ENCODE results near the gene NRM. TPM values are rescaled to one million over a fixed set of nuclear protein-coding genes. Genes with fewer than 3 reads are reported as not detected.

Gene NRM
- total and polyA plus RNA-seq, 2 of the 13 experiments (the other 11 are each of a cell fraction or from before 2014, with no cell fraction given), result 12.5 to 16.0 TPM

- TF ChIP-seq PBX3 (CRISPR knock-in tag; IDR thresholded peaks at IDR 0.05; ENCODE audit: borderline replicate concordance) (0 out of 2 replicates have a peak, but pooled peaks have one; percentile 33), ZSCAN30 (CRISPR knock-in tag; IDR thresholded peaks at IDR 0.05) (no peak), ZNF33A (CRISPR knock-in tag; IDR thresholded peaks at IDR 0.05; ENCODE audit: borderline replicate concordance) (0 out of 2 replicates have a peak, but pooled peaks have one; percentile 62), PHF8 (CRISPR knock-in tag; IDR thresholded peaks at IDR 0.05) (peak; percentile 70), ZNF136 (CRISPR knock-in tag; IDR thresholded peaks at IDR 0.05; ENCODE audit: low read depth) (0 out of 2 replicates have a peak, but pooled peaks have one; percentile 52), TRIM24 (CRISPR knock-in tag; IDR thresholded peaks at IDR 0.05) (no peak), ZNF776 (CRISPR knock-in tag; IDR thresholded peaks at IDR 0.05) (no peak), HDAC6 (IDR thresholded peaks at IDR 0.05; ENCODE audit: low read depth, low read length) (no peak), MBD4 (IDR thresholded peaks at IDR 0.05; ENCODE audit: borderline replicate concordance, low read length) (no peak), DNMT3B (CRISPR knock-in tag; conservative IDR thresholded peaks at IDR 0.05) (no peak), YEATS4 (CRISPR knock-in tag; IDR thresholded peaks at IDR 0.05; ENCODE audit: borderline replicate concordance) (peak; percentile 74; the same call in 1 of the 2 replicates), LBX2 (CRISPR knock-in tag; IDR thresholded peaks at IDR 0.05; ENCODE audit: borderline replicate concordance) (no peak), ARNT2 (CRISPR knock-in tag; IDR thresholded peaks at IDR 0.05; ENCODE audit: low read depth) (peak; percentile 60; the same call in 1 of the 2 replicates), ZNF557 (CRISPR knock-in tag; IDR thresholded peaks at IDR 0.05) (0 out of 2 replicates have a peak, but pooled peaks have one; percentile 42), ZSCAN21 (CRISPR knock-in tag; IDR thresholded peaks at IDR 0.05; ENCODE audit: borderline replicate concordance) (peak; percentile 72; the same call in 1 of the 2 replicates), ETV5 (CRISPR knock-in tag; IDR thresholded peaks at IDR 0.05; ENCODE audit: borderline replicate concordance) (peak; percentile 94), TP53 (CRISPR knock-in tag; conservative IDR thresholded peaks at IDR 0.05) (0 out of 2 replicates have a peak, but pooled peaks have one; percentile 41), ZNF317 (CRISPR knock-in tag; IDR thresholded peaks at IDR 0.05) (no peak), STAT5B (CRISPR knock-in tag; IDR thresholded peaks at IDR 0.05) (no peak), ZBED4 (CRISPR knock-in tag; IDR thresholded peaks at IDR 0.05; ENCODE audit: borderline replicate concordance) (no peak; the same call in 1 of the 2 replicates), SOX5 (CRISPR knock-in tag; IDR thresholded peaks at IDR 0.05; ENCODE audit: borderline replicate concordance) (peak; percentile 12; the same call in 1 of the 2 replicates), GABPA (IDR thresholded peaks at IDR 0.05; ENCODE audit: low read depth, low read length) (peak; percentile 60), GABPA (CRISPR knock-in tag; IDR thresholded peaks at IDR 0.05; ENCODE audit: low read depth) (peak; percentile 75), ZNF660 (CRISPR knock-in tag; IDR thresholded peaks at IDR 0.05; ENCODE audit: borderline replicate concordance, low read depth) (no peak)
Measured at GRCh38 chr6:30690403-30691207, at the start of gene NRM (continued).

Data from HepG2 (cell line).